Ovary (tissue), 9 donors: ENCODE results near the gene FOXI1. TPM values are rescaled to one million over a fixed set of nuclear protein-coding genes. Genes with fewer than 3 reads are reported as not detected.

Experiments used
- DNase-seq, 5 donors: peaks; one replicate each; pipeline ENCODE4 v3.0.0-alpha.2; 2019 to 2020
- H3K27ac ChIP-seq, 2 donors: fragments of 200-600 bp; one replicate each; pipeline versions ENCODE4 v1.5.1 to v1.8.0; 2019 to 2022
- H3K27me3 ChIP-seq: fragments of 200-600 bp; one replicate; pipeline ENCODE4 v1.8.0; 2022
- H3K36me3 ChIP-seq: fragments of 200-600 bp; sonication (generic); one replicate; pipeline ENCODE4 v1.5.1; 2019
- H3K4me1 ChIP-seq: one replicate; pipeline ENCODE4 v1.8.1; 2013; ENCODE audit warnings: mild to moderate bottlenecking, moderate library complexity; ENCODE audit not compliant: insufficient read depth
- H3K4me3 ChIP-seq: fragments of 200-600 bp; sonication (generic); one replicate; pipeline ENCODE4 v1.5.1; 2017
- H3K9me3 ChIP-seq, 2 donors: fragments of 200-600 bp in 1 of 2; sonication (generic) in 1 of 2; one replicate each; pipeline versions ENCODE4 v1.5.1 to v1.8.1; 2013 to 2019; ENCODE audit warnings: mild to moderate bottlenecking in 1 of 2, moderate library complexity in 1 of 2
- EP300 ChIP-seq: sonication (generic); formaldehyde crosslinking; IDR thresholded peaks from one replicate; pipeline ENCODE4 v1.6.1; 2017; ENCODE audit warnings: antibody characterized with exemption
- POLR2A ChIP-seq: fragments of 450-650 bp; IDR thresholded peaks from one replicate; pipeline ENCODE4 v1.6.1; 2017; ENCODE audit warnings: antibody characterized with exemption, mild to moderate bottlenecking, moderate library complexity
- WGBS, 3 donors: extraction: QIAGEN DNeasy Blood & Tissue Kit in 1 of 3; methylation state at CpG; one replicate each; pipeline versions ENCODE4 v1.1.5 to v1.1.7; 2013 to 2017; 5-methylcytosine and 5-hydroxymethylcytosine counted together
- intact Hi-C, 4 donors: fragments of 100-400 bp; cut with DNase I; formaldehyde crosslinking; loops; one replicate each; pipeline versions ENCODE4 v1.11.0 to v1.15.1; 2022 to 2023
- polyA plus RNA-seq, 2 donors: library from polyadenylated mRNA; stranded (reverse); fragments of 200-250 nt in 1 of 2; fragments of 350-450 nt in 1 of 2; fragmentation: Illumina TruSeq in 1 of 2; extraction: RNeasy Lipid Tissue Mini Kit (QIAGEN cat#74804) in 1 of 2; gene quantifications; one replicate each; pipeline ENCODE4 v1.2.3, GENCODE V29; 2013 to 2014
- total RNA-seq, 7 donors: library from RNA; depleted of rRNA in 2 of 7; stranded (reverse); fragments of >200 nt in 2 of 7; fragmentation: NEBNext Ultra II Directional in 3 of 7; extraction: Animal tissue kit (Norgen Biotek cat#: 25700) in 3 of 7; gene quantifications; one replicate each; pipeline versions ENCODE4 v1.1.0 to v1.2.4, GENCODE V29; 2016 to 2023
- TF ChIP-seq, protein P1 (sequence below), 3 donors: fragments of 450-650 bp in 2 of 3; fragments of 200-600 bp in 1 of 3; IDR thresholded peaks; one replicate each; pipeline versions ENCODE4 v1.5.1 to v1.8.0; 2016 to 2022; ENCODE audit warnings: antibody characterized with exemption in 3 of 3, mild to moderate bottlenecking in 1 of 3
- donor health status: DM: no; HTN: no; CAD: no; lungs with moderate emphysema.
- donor health status: DM: no; HTN: no; CAD: no.
- donor health status: Bipolar disorder and iron deficiency.
- donor health status: DM: yes; HTN: yes; CAD: no.
- donor health status: DM: no; HTN: no; CAD: no.
- donor health status: DM: yes; HTN: yes; CAD: no.

Gene FOXI1
- total and polyA plus RNA-seq, 9 donors, result not detected

DNA sequence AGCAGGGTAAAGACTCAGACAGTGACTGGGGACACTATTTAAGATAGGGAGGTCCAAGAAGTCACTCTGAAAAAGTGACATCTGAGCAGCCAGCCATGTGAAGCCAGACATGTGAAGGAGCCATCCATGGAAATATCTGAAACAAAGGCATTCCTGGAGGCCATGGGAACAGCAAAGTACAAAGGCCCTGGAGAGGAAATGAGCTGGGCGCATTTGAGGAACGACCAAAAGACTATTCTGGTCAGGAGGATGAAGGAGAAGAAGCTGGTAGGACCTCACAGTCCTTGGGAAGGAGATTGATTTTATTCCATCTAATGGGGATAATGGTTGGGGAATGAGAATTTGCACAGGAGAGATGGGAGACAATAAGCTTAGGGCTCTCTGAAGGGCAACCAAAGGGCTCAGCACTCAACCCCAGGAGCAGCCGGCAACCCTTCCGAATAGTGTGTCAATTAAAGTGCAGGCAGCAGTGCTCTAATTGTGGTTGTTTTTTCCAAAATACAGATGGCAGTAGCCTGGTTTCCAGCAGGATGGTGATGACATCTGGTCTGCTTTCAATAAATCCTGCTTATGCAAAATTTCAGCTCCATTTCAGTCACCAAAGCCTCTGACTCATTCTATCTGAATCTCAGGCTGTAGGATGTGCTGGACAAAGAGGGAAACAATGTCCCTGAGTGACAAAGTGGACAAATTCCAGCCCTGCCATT is 26.7 kb downstream of the FOXI1 start:
- H3K4me1 ChIP-seq, result no peaks in the 10 kb centered on the region

DNA sequence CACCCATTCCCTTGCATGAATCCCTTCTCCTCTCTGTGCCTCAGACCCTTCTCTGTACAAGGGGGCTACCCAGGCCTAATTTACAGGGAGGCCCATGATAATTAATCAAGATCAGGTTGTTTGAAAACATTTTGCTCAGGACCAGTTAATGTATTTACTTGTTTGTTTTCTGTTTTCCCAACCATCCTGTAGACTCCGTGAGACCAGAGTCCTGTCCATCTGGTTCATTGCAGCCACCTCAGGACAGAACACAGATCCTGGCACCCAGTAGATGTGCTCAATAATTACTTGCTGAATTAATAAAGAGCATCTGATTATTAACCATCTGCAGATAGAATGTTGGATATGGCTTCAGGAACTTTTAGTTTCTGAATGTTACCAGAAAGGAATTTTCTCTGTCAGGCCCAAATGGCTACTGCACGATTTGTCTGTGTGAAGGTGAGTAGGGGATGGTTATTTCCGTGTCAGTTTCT is 27.3 kb downstream of the FOXI1 start:
- intact Hi-C loops, result no loop called here
- Histone ChIP-seq H3K27ac (no peak overlapping the region), H3K4me1 (no peaks in the 10 kb centered on the region), H3K27me3 (no peaks in the 10 kb centered on the region), H3K9me3 (no peaks in the 10 kb centered on the region), H3K36me3 (no peaks in the 10 kb centered on the region), H3K4me3 (no peak overlapping the region)
- 64 to 74% (median 71%) methylated on average over 3 of the region's 3 CpGs for WGBS, 3 donors
- TF ChIP-seq POLR2A (no peak), EP300 (no peak)
- TF ChIP-seq, protein P1, sequence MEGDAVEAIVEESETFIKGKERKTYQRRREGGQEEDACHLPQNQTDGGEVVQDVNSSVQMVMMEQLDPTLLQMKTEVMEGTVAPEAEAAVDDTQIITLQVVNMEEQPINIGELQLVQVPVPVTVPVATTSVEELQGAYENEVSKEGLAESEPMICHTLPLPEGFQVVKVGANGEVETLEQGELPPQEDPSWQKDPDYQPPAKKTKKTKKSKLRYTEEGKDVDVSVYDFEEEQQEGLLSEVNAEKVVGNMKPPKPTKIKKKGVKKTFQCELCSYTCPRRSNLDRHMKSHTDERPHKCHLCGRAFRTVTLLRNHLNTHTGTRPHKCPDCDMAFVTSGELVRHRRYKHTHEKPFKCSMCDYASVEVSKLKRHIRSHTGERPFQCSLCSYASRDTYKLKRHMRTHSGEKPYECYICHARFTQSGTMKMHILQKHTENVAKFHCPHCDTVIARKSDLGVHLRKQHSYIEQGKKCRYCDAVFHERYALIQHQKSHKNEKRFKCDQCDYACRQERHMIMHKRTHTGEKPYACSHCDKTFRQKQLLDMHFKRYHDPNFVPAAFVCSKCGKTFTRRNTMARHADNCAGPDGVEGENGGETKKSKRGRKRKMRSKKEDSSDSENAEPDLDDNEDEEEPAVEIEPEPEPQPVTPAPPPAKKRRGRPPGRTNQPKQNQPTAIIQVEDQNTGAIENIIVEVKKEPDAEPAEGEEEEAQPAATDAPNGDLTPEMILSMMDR (IDR thresholded peaks at IDR 0.05), result no peak
- no peak for DNase-seq

More for the DNA sequence above, 26.7 kb downstream of the FOXI1 start:
- Histone ChIP-seq H3K4me3 (no peak overlapping the region), H3K9me3 (no peaks in the 10 kb centered on the region), H3K27ac (no peak overlapping the region), H3K36me3 (no peaks in the 10 kb centered on the region), H3K27me3 (no peaks in the 10 kb centered on the region)
- 71 to 78% (median 75%) methylated on average over 4 of the region's 4 CpGs for WGBS, 3 donors
- no peak for DNase-seq
- TF ChIP-seq POLR2A (no peak), EP300 (no peak)
- TF ChIP-seq, protein P1 (IDR thresholded peaks at IDR 0.05), result no peak
- intact Hi-C loops, result no loop called here

DNA sequence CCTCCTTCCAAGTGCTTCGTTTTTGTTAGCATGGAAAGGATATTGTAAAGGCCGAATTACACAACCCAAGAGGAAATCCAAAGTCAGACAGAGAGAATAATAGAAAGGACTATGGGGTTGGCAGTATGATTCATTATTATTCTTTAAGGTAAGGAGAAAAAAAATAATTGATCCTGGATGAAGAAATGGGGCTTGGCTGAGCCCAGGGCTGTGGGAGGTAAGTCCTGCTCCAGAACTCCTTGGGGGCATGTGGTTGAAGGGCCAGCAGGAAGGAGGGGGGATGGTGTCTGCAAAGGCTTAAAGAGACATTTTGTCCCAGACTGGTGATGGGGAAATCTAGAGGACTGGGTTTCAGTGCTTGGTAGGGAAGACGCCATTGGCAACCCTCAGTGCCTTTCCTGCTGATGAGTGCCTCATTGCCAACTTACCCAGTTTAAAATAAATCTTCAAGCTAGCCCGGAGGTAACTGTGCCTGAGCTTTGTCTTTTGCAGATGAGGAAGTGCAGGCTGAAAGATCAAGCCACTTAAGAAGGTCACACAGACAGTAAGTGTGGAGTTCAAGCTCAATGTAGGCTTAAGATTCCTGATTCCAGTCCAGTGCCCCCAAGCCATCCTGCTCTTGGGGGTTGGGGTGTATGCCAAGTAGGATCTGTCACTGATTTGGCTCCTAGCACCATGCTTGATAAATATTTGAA is 30.2 kb downstream of the FOXI1 start:
- intact Hi-C loops, result no loop called here
- WGBS, 3 donors, result 73 to 78% (median 74%) methylated on average over 4 of the region's 4 CpGs
- H3K9me3 ChIP-seq, result peaks cover 0 to 3% of the 10 kb centered on the region in 2 donors
- H3K4me3 ChIP-seq, result no peak overlapping the region
- no peak for DNase-seq
- no peaks in the 10 kb centered on the region for H3K4me1 ChIP-seq
- TF ChIP-seq POLR2A, result no peak
- TF ChIP-seq, protein P1 (IDR thresholded peaks at IDR 0.05), result no peak
- TF ChIP-seq EP300, result no peak
- H3K27ac ChIP-seq, result no peak overlapping the region
- no peaks in the 10 kb centered on the region for H3K27me3 ChIP-seq
- no peaks in the 10 kb centered on the region for H3K36me3 ChIP-seq

DNA sequence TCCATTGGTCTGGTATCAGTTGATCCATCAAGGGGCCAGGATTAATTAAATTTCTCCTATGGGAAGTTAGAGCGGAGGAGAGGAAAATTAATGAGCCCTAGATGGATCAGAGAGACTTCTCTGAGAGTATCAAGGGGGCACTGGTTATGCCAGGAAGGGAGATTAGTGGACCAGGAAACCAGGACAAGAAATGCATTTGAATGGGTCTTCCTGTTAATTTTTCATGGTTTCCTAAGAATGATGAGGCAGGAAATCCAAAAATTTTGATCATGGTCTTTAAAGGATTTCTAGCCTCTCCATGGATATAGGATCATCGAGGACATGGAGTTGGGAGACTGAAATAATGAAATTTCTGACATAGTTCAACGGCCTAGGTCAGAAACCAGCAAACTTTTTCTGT is 30.8 kb downstream of the FOXI1 start:
- 63 to 86% (median 79%) methylated on average over 3 of the region's 3 CpGs for WGBS, 3 donors
- Histone ChIP-seq H3K9me3 (peaks cover 0 to 3% of the 10 kb centered on the region in 2 donors), H3K4me1 (no peaks in the 10 kb centered on the region), H3K4me3 (no peak overlapping the region), H3K27me3 (no peaks in the 10 kb centered on the region), H3K36me3 (no peaks in the 10 kb centered on the region), H3K27ac (no peak overlapping the region)
- DNase-seq, result no peak
- TF ChIP-seq EP300 (no peak), POLR2A (no peak)
- TF ChIP-seq, protein P1 (IDR thresholded peaks at IDR 0.05), result no peak
- intact Hi-C loops, result no loop called here
